Measurements from ENCODE around the gene ERO1B.

Gene ERO1B

GRCh38 chr1:236292425-236292824 lies 10.7 kb upstream of the ERO1B start:
- DNase-seq = peak; percentile 69

- peak; percentile 96 for DNase-seq
These were observed 7.9 kb upstream of the ERO1B start for GRCh38 chr1:236289492-236290131.

- DNase-seq = peak; percentile 83
These were observed 6.8 kb upstream of the ERO1B start for GRCh38 chr1:236288620-236288976.

- DNase-seq = peak; percentile 99
These were observed 6.2 kb upstream of the ERO1B start for GRCh38 chr1:236287757-236288619.

DNA sequence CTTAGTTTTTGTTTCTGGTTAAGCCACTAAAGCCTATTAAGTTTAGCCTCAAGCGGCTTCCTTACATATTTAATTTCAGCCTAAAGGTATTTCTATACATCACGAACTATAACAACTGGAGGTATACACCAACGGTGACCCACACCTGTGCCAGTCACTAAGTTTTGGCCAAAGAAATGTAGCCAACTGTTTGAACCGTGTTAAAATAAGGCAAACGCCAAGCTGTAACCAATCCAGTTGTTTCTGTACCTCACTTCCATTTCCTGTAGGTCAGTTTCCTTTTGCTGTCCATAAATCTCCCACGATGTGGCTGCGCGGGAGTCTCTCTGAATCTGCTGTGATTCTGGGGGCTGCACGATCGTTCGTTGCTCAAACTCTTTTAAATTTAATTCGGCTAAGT lies 5.6 kb upstream of the ERO1B start:
- DNase-seq = no peak

GRCh38 chr1:236284291-236284721 lies 2.5 kb upstream of the ERO1B start:
- peak; percentile 66 for DNase-seq

GRCh38 chr1:236282719-236283118 lies 961 bp upstream of the ERO1B start:
- DNase-seq = peak; percentile 38

DNA sequence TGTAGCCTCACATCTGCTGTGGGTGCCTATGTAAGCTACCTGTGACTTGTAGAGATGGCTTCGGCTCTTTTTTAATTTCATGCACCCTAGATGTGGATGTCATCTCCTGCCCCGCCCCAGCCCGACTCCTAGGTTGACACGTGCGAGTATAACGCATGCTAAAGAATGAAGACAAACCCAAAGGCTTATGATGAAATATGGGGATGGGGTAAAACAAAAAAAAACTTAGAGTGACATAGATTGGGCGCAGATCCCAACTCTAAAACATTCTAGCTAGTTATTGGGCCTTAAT lies 613 bp upstream of the ERO1B start:
- DNase-seq = no peak

DNA sequence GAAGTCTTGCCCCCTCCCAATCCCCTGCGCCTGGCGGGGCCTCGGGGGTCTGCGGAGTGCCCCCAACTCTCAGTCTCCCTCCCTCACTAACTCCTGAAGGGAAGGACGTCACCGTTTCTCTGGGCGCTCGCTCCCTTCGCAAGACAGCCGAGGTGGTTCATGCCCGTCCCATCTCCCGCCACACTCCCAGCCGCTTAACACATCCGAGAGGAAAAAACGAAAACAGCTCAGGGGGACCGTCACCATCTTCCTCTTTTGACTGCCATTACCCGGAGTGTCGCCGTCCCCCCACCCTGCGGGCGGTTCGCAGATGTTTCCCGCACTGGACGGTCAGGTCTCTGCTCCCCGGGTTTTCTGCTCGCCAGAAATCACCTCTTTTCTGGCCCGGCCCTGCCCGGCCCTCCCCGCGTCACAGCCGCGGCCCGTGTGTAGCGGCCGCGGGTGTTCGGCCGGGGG lies 532 bp downstream of the ERO1B start:
- DNase-seq = peak; percentile 76

- DNase-seq = peak; percentile 89
These were observed 1.1 kb downstream of the ERO1B start for GRCh38 chr1:236280438-236281197.

DNA sequence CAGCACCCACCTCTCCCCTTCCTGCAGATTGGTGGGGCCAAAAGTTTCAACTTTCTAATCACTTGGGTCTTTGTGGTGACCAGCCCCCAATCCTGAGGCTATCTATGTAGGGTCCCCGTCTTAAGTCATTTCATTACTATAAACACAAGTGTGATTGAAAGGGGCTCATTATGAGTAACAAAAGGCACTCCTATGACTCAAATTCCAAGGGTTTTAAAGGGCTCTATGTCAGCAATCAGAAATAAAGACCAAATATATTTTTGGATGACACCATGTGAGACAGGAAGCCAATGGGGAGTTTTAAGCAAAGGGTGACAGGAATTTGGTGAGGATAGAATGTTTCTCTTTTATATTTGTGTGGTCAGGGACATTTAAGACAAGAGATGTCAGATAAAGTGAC lies 6.2 kb downstream of the ERO1B start:
- no peak for DNase-seq

GRCh38 chr1:236275061-236275460 lies 6.7 kb downstream of the ERO1B start:
- no peak for DNase-seq

DNA sequence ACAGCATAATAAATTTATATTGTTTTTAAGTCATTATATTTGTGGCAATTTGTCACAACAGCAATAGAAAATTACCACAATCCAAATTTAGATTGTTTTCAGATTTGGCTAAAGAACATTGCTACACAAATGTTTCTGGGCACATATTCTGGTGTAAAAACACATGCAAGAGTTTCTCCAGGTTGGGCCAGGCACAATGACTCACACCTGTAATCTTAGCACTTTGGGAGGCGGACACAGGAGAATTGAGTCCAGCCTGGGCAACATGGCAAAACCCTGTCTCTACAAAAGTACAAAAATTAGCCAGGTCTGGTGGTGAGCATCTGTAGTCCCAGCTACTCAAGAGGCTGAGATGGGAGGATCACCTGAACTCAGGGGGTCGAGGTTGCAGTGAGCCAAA lies 8.4 kb downstream of the ERO1B start:
- peak; percentile 21 for DNase-seq

DNA sequence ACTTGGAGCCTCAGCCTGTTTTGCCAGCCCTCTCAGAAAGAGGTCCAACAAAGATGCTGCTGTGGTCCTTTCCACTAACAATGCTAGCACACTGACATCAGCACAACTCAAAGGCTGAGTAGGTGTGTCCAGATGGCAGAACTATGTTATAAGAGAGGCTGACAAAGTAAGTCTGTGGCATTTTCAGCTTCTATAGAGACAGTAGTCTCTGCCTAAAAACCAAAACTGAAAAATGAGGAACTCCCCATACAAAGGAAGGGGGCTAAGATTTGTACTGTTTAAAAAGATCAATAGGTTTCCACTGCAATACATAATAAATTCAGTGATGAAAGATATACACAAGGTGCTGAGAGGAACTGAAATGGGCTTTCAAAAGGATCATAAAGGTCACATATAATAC lies 12.3 kb downstream of the ERO1B start:
- DNase-seq = no peak

- DNase-seq = no peak
These were observed 19.9 kb downstream of the ERO1B start for GRCh38 chr1:236261898-236262297.

- no peak for DNase-seq
These were observed 20.7 kb downstream of the ERO1B start for GRCh38 chr1:236261033-236261432.

GRCh38 chr1:236259043-236259442 lies 22.7 kb downstream of the ERO1B start:
- DNase-seq = no peak

- DNase-seq = no peak
These were observed 23.6 kb downstream of the ERO1B start for GRCh38 chr1:236258114-236258622.

- DNase-seq = no peak
These were observed 24.5 kb downstream of the ERO1B start for GRCh38 chr1:236257216-236257615.

DNA sequence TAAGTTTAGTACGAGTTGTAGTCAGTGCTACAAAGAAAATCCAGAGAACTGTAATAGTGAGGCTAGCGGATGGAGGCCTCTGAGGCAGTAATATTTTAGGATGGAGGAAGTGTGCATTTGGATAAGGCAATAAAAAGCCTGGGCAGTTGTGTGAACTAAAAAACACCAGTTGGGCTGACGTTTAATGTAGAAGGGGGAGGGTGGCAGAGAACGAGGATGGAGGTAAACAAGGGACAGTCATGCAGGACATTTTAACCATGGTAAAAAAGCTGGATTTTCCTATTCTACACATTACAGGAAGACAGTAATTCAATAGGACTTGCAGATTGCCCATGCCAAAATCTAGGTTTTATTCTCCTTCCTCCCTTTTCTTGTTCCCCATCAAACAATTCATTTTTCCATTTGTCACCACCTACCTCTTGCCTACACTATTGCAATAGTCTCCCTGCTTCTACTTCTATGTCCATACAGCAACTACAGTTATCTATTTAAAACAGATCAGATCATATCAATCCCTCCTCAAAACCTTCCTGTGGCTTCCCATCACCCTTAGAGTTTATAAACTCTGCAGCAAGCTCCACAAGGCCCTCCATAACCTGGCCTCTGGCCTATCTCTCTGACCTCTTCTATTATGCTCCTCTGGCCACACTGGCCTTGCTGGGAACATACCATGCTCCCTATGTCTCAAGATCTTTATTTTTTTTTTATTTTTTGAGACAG lies 27.7 kb downstream of the ERO1B start:
- DNase-seq = no peak

DNA sequence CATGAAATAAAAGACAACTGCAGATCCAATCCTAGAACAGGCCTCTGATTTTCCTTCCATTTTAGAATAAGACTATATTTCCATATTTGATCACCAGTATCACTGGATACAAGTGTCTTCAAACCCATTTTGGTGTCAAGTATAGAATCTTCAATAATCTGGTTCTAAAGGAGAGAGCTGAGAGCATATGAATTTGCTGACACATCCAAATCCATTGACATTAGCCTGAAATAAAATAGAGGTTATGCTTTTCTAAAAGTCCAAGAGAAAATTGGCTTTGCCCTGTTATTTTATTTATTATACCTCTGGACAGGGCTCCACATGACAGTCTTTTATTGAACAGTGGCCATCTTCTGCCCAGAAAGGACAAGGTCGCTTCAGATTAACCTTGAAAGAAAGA lies 28.6 kb downstream of the ERO1B start:
- DNase-seq = no peak

DNA sequence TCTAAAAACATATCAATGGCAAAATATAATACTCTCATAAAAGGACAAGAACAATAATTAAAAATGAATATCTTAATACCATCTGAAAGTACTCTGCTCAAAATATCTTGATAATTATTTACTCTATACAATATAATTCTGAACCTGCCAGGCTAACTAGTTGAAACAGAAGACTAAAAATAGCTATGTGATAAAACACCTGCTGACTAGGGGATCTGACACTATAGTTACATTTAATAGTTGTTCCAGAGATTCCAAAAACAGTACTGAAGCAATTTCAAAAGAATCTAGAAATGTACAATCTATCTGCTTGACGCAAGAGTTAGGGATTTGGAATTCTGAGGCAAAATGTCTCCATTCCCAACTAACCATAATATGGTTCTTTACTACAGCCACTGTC lies 30.2 kb downstream of the ERO1B start:
- no peak for DNase-seq

DNA sequence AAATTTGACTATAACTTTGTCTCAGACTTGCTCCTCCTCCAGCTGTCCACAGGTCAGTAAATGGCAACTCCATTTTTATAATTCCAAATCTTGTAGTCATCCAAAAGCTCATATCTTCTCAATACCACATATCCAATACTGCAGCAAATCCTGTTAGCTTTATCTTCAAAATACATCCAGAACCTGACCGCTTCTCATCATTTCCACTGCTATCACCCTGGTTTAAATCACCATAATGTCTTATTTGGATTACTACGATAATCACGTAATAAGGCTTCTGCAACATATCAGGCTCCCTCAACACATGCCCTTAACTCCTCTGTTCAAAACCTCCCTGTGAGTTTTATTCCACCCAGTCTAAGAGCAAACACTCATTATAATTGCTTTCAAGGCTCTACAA lies 34.5 kb downstream of the ERO1B start:
- no peak for DNase-seq
